ENCODE data around the gene CEACAM1. TPM values are rescaled to one million over a fixed set of nuclear protein-coding genes. Genes with fewer than 3 reads are reported as not detected.
A peak's percentile ranks its signal among the peaks of the same experiment; 100 is the strongest.

Gene CEACAM1
- total and polyA plus RNA-seq, 2 of the 13 experiments (the other 11 are each of a cell fraction or from before 2014, with no cell fraction given): 13.5 to 332 TPM

- TF ChIP-seq CBX2 (IDR thresholded peaks at IDR 0.05; ENCODE audit: low read depth, low read length) (no peak), CBX2 (CRISPR knock-in tag; IDR thresholded peaks at IDR 0.05; ENCODE audit: low read depth) (no peak), ZFY (CRISPR knock-in tag; IDR thresholded peaks at IDR 0.05) (0 out of 2 replicates have a peak, but pooled peaks have one; percentile 29), ZSCAN9 (CRISPR knock-in tag; IDR thresholded peaks at IDR 0.05; ENCODE audit: borderline replicate concordance) (no peak), EP300 (IDR thresholded peaks at IDR 0.05; ENCODE audit: low read depth in 2 of 2, low read length in 2 of 2) (no peak), EP300 (CRISPR knock-in tag; IDR thresholded peaks at IDR 0.05; ENCODE audit: borderline replicate concordance) (no peak), SRF (IDR thresholded peaks at IDR 0.05; ENCODE audit: low read depth, low read length) (no peak), CENPBD1 (CRISPR knock-in tag; IDR thresholded peaks at IDR 0.05; ENCODE audit: borderline replicate concordance, low read depth) (no peak), HOMEZ (CRISPR knock-in tag; IDR thresholded peaks at IDR 0.05; ENCODE audit: low read depth) (peak; percentile 22; the same call in 1 of the 2 replicates), POGK (CRISPR knock-in tag; conservative IDR thresholded peaks at IDR 0.05) (no peak), REPIN1 (CRISPR knock-in tag; IDR thresholded peaks at IDR 0.05; ENCODE audit: borderline replicate concordance, low read depth) (no peak), ZNF678 (CRISPR knock-in tag; IDR thresholded peaks at IDR 0.05) (no peak), PAF1 (CRISPR knock-in tag; IDR thresholded peaks at IDR 0.05) (no peak), TFAP4 (IDR thresholded peaks at IDR 0.05; ENCODE audit: borderline replicate concordance, low read depth) (peak; percentile 4; the same call in 1 of the 2 replicates), ZNF550 (CRISPR knock-in tag; IDR thresholded peaks at IDR 0.05; ENCODE audit: borderline replicate concordance) (no peak), ATF2 (CRISPR knock-in tag; IDR thresholded peaks at IDR 0.05) (no peak), SIX4 (CRISPR knock-in tag; IDR thresholded peaks at IDR 0.05) (no peak), ZNF850 (CRISPR knock-in tag; conservative IDR thresholded peaks at IDR 0.05) (no peak), ZNF503 (CRISPR knock-in tag; IDR thresholded peaks at IDR 0.05) (no peak), THAP7 (CRISPR knock-in tag; IDR thresholded peaks at IDR 0.05) (no peak), KLF13 (CRISPR knock-in tag; IDR thresholded peaks at IDR 0.05) (no peak), ETV5 (CRISPR knock-in tag; IDR thresholded peaks at IDR 0.05; ENCODE audit: borderline replicate concordance) (peak; percentile 73)
Observed at GRCh38 chr19:42529248-42529764, 1.0 kb upstream of the CEACAM1 start (continued).

Data from HepG2 (cell line).